Skeletal muscle satellite cell (primary cell): ENCODE measurements around the gene PTTG1.

Experiments used
- H3K27me3 ChIP-seq: 2 replicates; pipeline ENCODE4 v1.7.0; 2013; ENCODE audit warnings: low read length; ENCODE audit not compliant: control insufficient read depth, insufficient read depth
- H3K36me3 ChIP-seq: 2 replicates; pipeline ENCODE4 v1.7.0; 2013; ENCODE audit warnings: mild to moderate bottlenecking, control low read depth, low read length; ENCODE audit not compliant: insufficient read depth
- H3K4me1 ChIP-seq: 2 replicates; pipeline ENCODE4 v1.7.0; 2013; ENCODE audit warnings: low read length; ENCODE audit not compliant: control insufficient read depth, insufficient read depth
- H3K4me2 ChIP-seq: 2 replicates; pipeline ENCODE4 v1.7.0; 2013; ENCODE audit warnings: mild to moderate bottlenecking, low read length
- H3K4me3 ChIP-seq: 2 replicates; pipeline ENCODE4 v1.7.0; 2013; ENCODE audit warnings: low read length
- H3K9ac ChIP-seq: 2 replicates; pipeline ENCODE4 v1.7.0; 2013; ENCODE audit warnings: mild to moderate bottlenecking, low read depth, low read length, moderate library complexity
- H3K9me3 ChIP-seq: replicated peaks from 2 replicates; pipeline ENCODE4 v1.7.0; 2013; ENCODE audit warnings: mild to moderate bottlenecking, control low read depth, low read length

Gene PTTG1

GRCh38 chr5:160456480-160457177, 35.0 kb downstream of the PTTG1 start:
- Histone ChIP-seq H3K4me1 (no peaks in the 10 kb centered on the region), H3K9ac (no peak overlapping the region), H3K36me3 (no peaks in the 10 kb centered on the region), H3K4me3 (no peak overlapping the region), H3K27me3 (peaks cover 26% of the 10 kb centered on the region), H3K9me3 (no peaks in the 10 kb centered on the region), H3K4me2 (no peak overlapping the region)

DNA sequence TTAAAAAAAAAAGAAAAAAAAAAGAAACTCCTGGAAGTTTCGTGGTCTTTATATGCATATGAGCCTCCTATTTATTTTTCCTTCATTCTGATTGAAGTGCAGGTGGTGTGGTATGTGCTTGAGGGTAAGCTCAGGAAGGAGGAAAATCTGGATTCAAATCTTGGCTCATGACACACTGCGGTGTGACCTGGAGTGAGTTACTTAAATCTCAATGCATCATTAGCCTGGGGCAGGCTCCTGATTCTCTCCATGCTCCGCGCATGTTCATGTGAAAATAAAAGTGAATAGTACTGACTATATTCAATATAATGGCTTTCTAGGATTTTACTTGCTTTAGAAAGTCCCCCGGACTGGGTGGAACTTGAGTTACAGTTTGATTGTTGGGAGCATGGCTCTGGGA, 35.6 kb downstream of the PTTG1 start:
- Histone ChIP-seq H3K9ac (no peak overlapping the region), H3K4me3 (no peak overlapping the region), H3K36me3 (no peaks in the 10 kb centered on the region), H3K4me1 (no peaks in the 10 kb centered on the region), H3K9me3 (no peaks in the 10 kb centered on the region), H3K27me3 (peaks cover 24% of the 10 kb centered on the region), H3K4me2 (no peak overlapping the region)

- no peaks in the 10 kb centered on the region for H3K9me3 ChIP-seq
- H3K27me3 ChIP-seq, result peaks cover 6% of the 10 kb centered on the region
- no peaks in the 10 kb centered on the region for H3K36me3 ChIP-seq
- H3K4me2 ChIP-seq, result no peak overlapping the region
- H3K4me1 ChIP-seq, result peaks cover 9% of the 10 kb centered on the region
- H3K4me3 ChIP-seq, result no peak overlapping the region
- H3K9ac ChIP-seq, result no peak overlapping the region
Observed at GRCh38 chr5:160458806-160459800, 37.4 kb downstream of the PTTG1 start.

DNA sequence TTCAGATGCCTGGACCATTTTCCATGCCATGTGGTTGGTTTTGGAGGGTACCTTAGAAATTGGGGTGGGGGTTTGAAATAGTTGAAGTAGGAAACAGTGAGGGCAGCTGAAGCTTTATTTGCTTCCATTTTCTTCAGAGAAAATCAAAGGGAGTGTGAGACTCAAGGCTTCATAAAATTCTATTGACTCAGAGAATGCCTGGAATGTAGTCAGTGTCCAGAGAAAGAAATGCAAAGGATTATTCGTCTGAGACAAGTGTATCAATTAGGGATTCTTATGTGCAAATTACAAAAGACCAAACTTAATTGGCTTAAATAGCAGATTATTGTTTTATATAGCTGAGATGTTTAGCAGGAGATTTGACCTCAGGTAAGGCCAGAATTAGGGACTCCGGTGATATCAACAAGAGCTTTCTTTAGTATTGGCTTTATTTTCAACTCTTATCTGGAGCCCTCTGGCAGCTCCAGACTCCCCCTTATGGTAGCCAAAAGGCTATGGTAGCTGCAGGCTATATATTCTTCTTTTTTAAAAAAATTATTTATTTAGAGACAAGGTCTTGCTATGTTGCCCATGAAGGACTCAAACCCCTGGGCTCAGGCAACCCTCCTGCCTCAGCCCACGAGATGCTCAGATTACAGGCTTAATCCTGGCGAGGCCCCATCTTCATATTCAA, 38.9 kb downstream of the PTTG1 start:
- Histone ChIP-seq H3K4me1 (peaks cover 13% of the 10 kb centered on the region), H3K4me3 (no peak overlapping the region), H3K27me3 (peaks cover 4% of the 10 kb centered on the region)

DNA sequence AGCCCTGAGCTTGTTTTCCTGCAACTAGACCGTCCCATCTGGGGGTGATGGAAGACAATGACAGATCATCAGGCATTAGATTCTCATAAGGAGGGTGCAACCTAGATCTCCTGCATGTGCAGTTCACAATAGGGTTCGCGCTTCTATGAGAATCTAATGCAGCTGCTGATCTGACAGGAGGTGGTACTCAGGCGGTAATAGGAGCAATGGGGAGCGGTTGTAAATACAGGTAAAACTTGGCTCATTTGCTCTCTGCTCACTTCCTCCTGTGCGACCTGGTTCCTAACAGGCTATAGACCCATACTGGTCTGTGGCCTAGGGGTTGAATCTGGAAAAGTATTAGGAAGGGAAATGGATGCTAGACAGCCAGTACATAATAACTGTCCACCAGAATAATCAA, 39.7 kb downstream of the PTTG1 start:
- H3K4me2 ChIP-seq, result no peak overlapping the region
- no peaks in the 10 kb centered on the region for H3K9me3 ChIP-seq
- H3K36me3 ChIP-seq, result no peaks in the 10 kb centered on the region
- no peaks in the 10 kb centered on the region for H3K27me3 ChIP-seq
- no peak overlapping the region for H3K9ac ChIP-seq
- no peak overlapping the region for H3K4me3 ChIP-seq
- H3K4me1 ChIP-seq, result peaks cover 13% of the 10 kb centered on the region

More for the DNA sequence above, 38.9 kb downstream of the PTTG1 start:
- Histone ChIP-seq H3K9ac (no peak overlapping the region), H3K4me2 (no peak overlapping the region), H3K36me3 (no peaks in the 10 kb centered on the region), H3K9me3 (no peaks in the 10 kb centered on the region)

DNA sequence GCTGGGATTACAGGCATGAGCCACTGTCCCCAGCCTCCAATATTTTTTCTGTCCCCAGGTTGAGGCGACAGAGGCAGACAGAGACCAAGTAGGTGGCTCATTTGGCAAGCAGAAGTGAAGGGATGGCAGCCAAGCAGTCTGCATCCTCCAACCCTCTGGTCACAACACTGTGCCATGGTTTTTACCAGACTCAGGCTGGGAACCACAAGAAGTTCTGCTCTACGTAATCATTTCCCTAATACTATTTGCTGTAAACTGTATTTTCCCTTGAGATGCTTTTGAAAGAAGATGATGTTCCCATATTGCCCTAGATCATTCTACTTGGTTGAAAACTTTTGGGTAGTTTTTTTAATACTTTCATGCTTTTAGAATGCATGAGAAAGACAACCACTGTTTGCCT, 40.5 kb downstream of the PTTG1 start:
- Histone ChIP-seq H3K9me3 (no peaks in the 10 kb centered on the region), H3K4me1 (peaks cover 13% of the 10 kb centered on the region), H3K4me3 (no peak overlapping the region), H3K4me2 (no peak overlapping the region), H3K9ac (no peak overlapping the region), H3K27me3 (no peaks in the 10 kb centered on the region), H3K36me3 (no peaks in the 10 kb centered on the region)

DNA sequence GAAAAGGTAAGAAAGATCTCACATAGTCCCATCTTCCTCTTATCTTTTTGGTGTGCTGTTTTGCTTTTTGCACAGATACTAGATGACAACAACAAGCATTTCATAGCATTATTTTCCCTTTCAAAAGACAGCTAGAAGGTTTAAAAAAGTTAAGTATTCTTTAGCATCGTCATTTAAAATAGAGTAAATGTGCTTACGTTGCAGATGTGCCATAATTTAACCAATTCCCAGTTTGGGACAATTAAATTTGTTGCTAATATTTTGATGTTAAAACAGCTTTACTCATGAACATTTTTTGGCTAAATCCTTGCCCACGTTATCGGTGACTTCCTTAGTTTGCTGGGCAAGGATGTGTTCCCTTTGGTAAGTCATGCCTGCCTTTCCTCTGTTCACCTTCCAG, 41.6 kb downstream of the PTTG1 start:
- Histone ChIP-seq H3K4me3 (peak overlapping the region; percentile 40), H3K36me3 (no peaks in the 10 kb centered on the region), H3K4me2 (peak overlapping the region; percentile 2), H3K9ac (no peak overlapping the region), H3K4me1 (peaks cover 13% of the 10 kb centered on the region), H3K27me3 (no peaks in the 10 kb centered on the region), H3K9me3 (no peaks in the 10 kb centered on the region)

DNA sequence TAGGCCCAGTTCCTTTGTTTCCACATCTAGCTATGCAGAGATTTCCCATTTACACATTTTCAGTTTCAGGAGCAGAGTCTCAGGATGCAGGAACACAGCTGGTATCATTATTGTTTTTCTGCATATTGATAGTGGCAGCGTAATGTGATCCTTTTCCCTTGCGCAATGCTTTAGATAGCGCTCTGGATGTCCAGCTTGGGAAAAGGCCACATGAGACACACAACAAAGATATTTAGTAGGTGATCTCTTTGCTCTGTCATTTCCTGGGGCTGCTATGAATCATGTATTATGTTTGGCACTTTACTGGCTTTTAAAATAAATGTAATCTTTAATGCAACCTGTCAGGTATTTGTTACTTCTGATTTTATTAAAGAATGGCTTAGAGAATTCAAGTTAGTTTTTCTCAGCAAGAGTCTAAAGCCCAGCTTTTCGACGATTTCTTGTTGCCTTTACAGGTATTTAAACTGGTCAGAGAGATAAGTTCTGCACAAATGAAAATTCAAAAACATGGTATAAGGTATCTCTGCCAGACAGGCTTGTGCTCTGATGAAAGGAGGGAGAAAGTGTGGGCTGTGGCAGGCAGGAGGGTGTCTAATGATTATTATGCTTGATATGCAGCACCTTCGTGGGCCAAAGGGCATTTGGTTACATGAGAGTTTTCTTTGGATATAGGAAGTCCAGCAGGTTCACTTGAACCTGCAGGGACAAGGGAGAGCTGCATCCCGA, 42.2 kb downstream of the PTTG1 start:
- H3K9ac ChIP-seq, result no peak overlapping the region
- H3K27me3 ChIP-seq, result no peaks in the 10 kb centered on the region
- H3K4me1 ChIP-seq, result peaks cover 13% of the 10 kb centered on the region
- H3K9me3 ChIP-seq, result no peaks in the 10 kb centered on the region
- peak overlapping the region; percentile 40 for H3K4me3 ChIP-seq
- H3K4me2 ChIP-seq, result peak overlapping the region; percentile 2
- H3K36me3 ChIP-seq, result no peaks in the 10 kb centered on the region

DNA sequence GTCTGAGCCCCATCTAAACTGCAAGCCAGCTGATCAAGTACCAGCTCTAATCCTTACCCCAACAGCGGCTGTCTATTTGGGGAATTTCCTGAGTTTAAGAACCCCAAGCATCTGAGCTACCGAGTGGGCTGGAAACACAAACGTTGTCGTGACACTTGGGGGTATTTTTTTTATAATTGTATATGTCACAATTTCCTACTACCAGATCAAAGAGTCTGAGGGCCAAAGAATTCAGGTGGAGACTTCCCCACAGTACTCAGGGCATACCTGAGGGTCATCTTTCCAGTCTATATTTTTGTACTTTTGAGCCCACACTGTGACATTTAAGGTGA, 42.8 kb downstream of the PTTG1 start:
- peaks cover 13% of the 10 kb centered on the region for H3K4me1 ChIP-seq
- no peaks in the 10 kb centered on the region for H3K36me3 ChIP-seq
- no peak overlapping the region for H3K4me2 ChIP-seq
- H3K9me3 ChIP-seq, result no peaks in the 10 kb centered on the region
- no peak overlapping the region for H3K4me3 ChIP-seq
- H3K9ac ChIP-seq, result no peak overlapping the region
- H3K27me3 ChIP-seq, result no peaks in the 10 kb centered on the region

GRCh38 chr5:160466116-160466515, 44.5 kb downstream of the PTTG1 start:
- Histone ChIP-seq H3K9ac (no peak overlapping the region), H3K4me3 (no peak overlapping the region), H3K9me3 (no peaks in the 10 kb centered on the region), H3K36me3 (no peaks in the 10 kb centered on the region), H3K4me2 (no peak overlapping the region), H3K4me1 (peaks cover 17% of the 10 kb centered on the region), H3K27me3 (no peaks in the 10 kb centered on the region)
